ENCODE data around the gene PIH1D1. TPM values are rescaled to one million over a fixed set of nuclear protein-coding genes. Genes with fewer than 3 reads are reported as not detected.

Gene PIH1D1
- total RNA-seq, 1 donor from 2014 or later = 125 TPM

GRCh38 chr19:49425922-49426592, 25.6 kb downstream of the PIH1D1 start:
- Mint-ChIP-seq H3K9me3 (ENCODE audit: low read depth) (no peaks in the 10 kb centered on the region), H3K36me3 (ENCODE audit: insufficient read depth) (no peaks in the 10 kb centered on the region), H3K4me3 (ENCODE audit: low read depth) (no peak overlapping the region), H3K4me1 (ENCODE audit: low read depth) (peaks cover 12% of the 10 kb centered on the region), H3K27ac (no peak overlapping the region), H3K27me3 (peaks cover 93% of the 10 kb centered on the region)
- TF ChIP-seq CTCF (IDR thresholded peaks at IDR 0.05; ENCODE audit: unreplicated experiment) = no peak
- DNase-seq (ENCODE audit: low spot score, unreplicated experiment) = no peak

- TF ChIP-seq CTCF (IDR thresholded peaks at IDR 0.05; ENCODE audit: unreplicated experiment) = no peak
- Mint-ChIP-seq H3K27ac (no peak within 1 kb of the TSS), H3K36me3 (ENCODE audit: insufficient read depth) (no peaks in the 10 kb centered on the region), H3K27me3 (peaks cover 93% of the 10 kb centered on the region), H3K9me3 (ENCODE audit: low read depth) (no peaks in the 10 kb centered on the region), H3K4me3 (ENCODE audit: low read depth) (no peak within 1 kb of the TSS), H3K4me1 (ENCODE audit: low read depth) (peaks cover 12% of the 10 kb centered on the region)
- no peak for DNase-seq (ENCODE audit: low spot score, unreplicated experiment)
Measured at GRCh38 chr19:49425178-49425577, 26.4 kb downstream of the PIH1D1 start, which contains the start of gene GFY. Gene GFY (plus strand): TSS chr19:49425388. CDS start chr19:49426431, 1,043 bp downstream.

DNA sequence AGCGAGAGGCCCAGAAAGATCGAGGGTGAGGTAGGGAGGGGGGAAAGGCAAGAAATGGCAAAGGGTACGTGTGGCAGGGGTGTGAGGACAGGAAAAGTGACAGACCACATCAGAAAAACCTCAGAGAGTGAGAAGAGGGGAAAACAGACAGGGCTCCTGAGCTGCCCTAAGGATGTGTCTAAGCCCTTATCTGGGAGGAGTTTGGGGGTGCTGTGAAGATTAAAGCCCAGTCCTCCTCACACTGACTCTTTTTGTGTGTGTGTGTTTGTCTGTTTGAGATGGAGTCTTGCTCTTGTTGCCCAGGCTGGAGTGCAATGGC, 27.7 kb downstream of the PIH1D1 start:
- H3K27me3 Mint-ChIP-seq = peaks cover 94% of the 10 kb centered on the region
- DNase-seq (ENCODE audit: low spot score, unreplicated experiment) = no peak
- no peak overlapping the region for H3K4me3 Mint-ChIP-seq (ENCODE audit: low read depth)
- H3K27ac Mint-ChIP-seq = no peak overlapping the region
- no peaks in the 10 kb centered on the region for H3K36me3 Mint-ChIP-seq (ENCODE audit: insufficient read depth)
- H3K9me3 Mint-ChIP-seq (ENCODE audit: low read depth) = no peaks in the 10 kb centered on the region
- TF ChIP-seq CTCF (IDR thresholded peaks at IDR 0.05; ENCODE audit: unreplicated experiment) = no peak
- peaks cover 12% of the 10 kb centered on the region for H3K4me1 Mint-ChIP-seq (ENCODE audit: low read depth)

GRCh38 chr19:49423071-49423984, 28.3 kb downstream of the PIH1D1 start, which contains the start of gene PTH2:
Gene PTH2 (minus strand): TSS chr19:49423441. CDS start chr19:49423339, 102 bp downstream.
- no peak for TF ChIP-seq CTCF (IDR thresholded peaks at IDR 0.05; ENCODE audit: unreplicated experiment)
- Mint-ChIP-seq H3K4me1 (ENCODE audit: low read depth) (peaks cover 10% of the 10 kb centered on the region), H3K36me3 (ENCODE audit: insufficient read depth) (no peaks in the 10 kb centered on the region), H3K9me3 (ENCODE audit: low read depth) (no peaks in the 10 kb centered on the region), H3K27me3 (peaks cover 93% of the 10 kb centered on the region), H3K27ac (no peak within 1 kb of the TSS), H3K4me3 (ENCODE audit: low read depth) (no peak within 1 kb of the TSS)
- DNase-seq (ENCODE audit: low spot score, unreplicated experiment) = no peak

DNA sequence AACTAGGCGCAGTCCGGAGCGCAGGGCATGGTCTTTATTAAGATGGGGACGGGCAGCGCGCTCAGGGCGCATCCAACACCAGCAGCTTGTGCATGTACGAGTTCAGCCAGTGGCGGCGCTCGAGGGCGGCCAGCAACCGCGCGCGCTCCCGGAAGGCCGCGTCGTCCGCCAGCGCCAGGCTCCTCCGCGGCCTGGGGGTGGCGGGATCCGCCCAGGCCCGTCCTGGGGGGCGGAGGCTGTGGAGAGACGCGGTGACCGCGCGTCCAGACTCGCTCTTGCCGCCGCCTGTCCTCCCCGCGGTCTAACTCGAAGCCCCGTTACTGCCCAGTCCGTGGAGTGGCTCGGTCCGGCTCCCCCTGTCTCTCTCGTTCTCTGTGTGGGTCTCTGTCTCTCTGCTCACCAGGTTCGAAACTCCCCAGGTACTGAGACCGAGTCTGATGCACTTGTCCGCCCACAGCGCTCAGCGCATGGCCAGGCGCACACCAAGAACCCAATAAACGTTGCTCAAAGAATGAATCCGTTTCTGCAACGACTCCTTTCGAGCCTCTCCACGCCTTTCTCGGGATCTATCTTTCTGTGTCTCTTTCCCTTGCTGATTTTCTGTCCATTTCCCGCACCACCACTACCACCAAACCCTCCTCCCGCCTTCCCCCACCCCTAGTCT, 29.1 kb downstream of the PIH1D1 start:
- Mint-ChIP-seq H3K4me3 (ENCODE audit: low read depth) (no peak overlapping the region), H3K27me3 (peaks cover 94% of the 10 kb centered on the region), H3K36me3 (ENCODE audit: insufficient read depth) (no peaks in the 10 kb centered on the region), H3K27ac (no peak overlapping the region), H3K9me3 (ENCODE audit: low read depth) (no peaks in the 10 kb centered on the region), H3K4me1 (ENCODE audit: low read depth) (peaks cover 8% of the 10 kb centered on the region)
- TF ChIP-seq CTCF (IDR thresholded peaks at IDR 0.05; ENCODE audit: unreplicated experiment) = peak; percentile 59
- no peak for DNase-seq (ENCODE audit: low spot score, unreplicated experiment)
